Stimulated activated naive CD8-positive, alpha-beta T cell treated with anti-CD3 and anti-CD28 coated beads, Interleukin-15, Interleukin-2, amounts not matched to agents 100 ng/mL and 50 ng/mL, for 24 hours (primary cell): ENCODE results near the gene CUBN.
A peak's percentile ranks its signal among the peaks of the same experiment; 100 is the strongest.

Source experiments
- H3K27ac Mint-ChIP-seq: one replicate; pipeline ENCODE4 v1.8.0; 2021; ENCODE audit warnings: mild to moderate bottlenecking, mixed read lengths
- H3K27me3 Mint-ChIP-seq: one replicate; pipeline ENCODE4 v1.8.0; 2021; ENCODE audit warnings: mixed read lengths
- H3K36me3 Mint-ChIP-seq: one replicate; pipeline ENCODE4 v1.8.0; 2021; ENCODE audit warnings: low read depth, mixed read lengths
- H3K4me1 Mint-ChIP-seq: one replicate; pipeline ENCODE4 v1.8.0; 2021; ENCODE audit warnings: low read depth, mixed read lengths
- H3K4me3 Mint-ChIP-seq: one replicate; pipeline ENCODE4 v1.8.0; 2021; ENCODE audit warnings: mild to moderate bottlenecking, mixed read lengths
- H3K9me3 Mint-ChIP-seq: one replicate; pipeline ENCODE4 v1.8.0; 2021; ENCODE audit warnings: mixed read lengths

CUBN gene

GRCh38 chr10:16811765-16812164 lies 317.8 kb downstream of the CUBN start:
- no peaks in the 10 kb centered on the region for H3K9me3 Mint-ChIP-seq
- H3K27ac Mint-ChIP-seq: peak overlapping the region; percentile 9
- H3K4me1 Mint-ChIP-seq: peaks cover 31% of the 10 kb centered on the region
- H3K36me3 Mint-ChIP-seq: peaks cover 24% of the 10 kb centered on the region
- no peak overlapping the region for H3K4me3 Mint-ChIP-seq
- H3K27me3 Mint-ChIP-seq: no peaks in the 10 kb centered on the region

- peaks cover 29% of the 10 kb centered on the region for H3K4me1 Mint-ChIP-seq
- H3K4me3 Mint-ChIP-seq: no peak overlapping the region
- H3K27me3 Mint-ChIP-seq: no peaks in the 10 kb centered on the region
- H3K9me3 Mint-ChIP-seq: no peaks in the 10 kb centered on the region
- H3K27ac Mint-ChIP-seq: no peak overlapping the region
- H3K36me3 Mint-ChIP-seq: peaks cover 24% of the 10 kb centered on the region
Observed at GRCh38 chr10:16811292-16811691, 318.3 kb downstream of the CUBN start.

- Mint-ChIP-seq H3K4me3 (no peak overlapping the region), H3K9me3 (peaks cover 3% of the 10 kb centered on the region), H3K36me3 (peaks cover 20% of the 10 kb centered on the region), H3K27me3 (no peaks in the 10 kb centered on the region), H3K27ac (no peak overlapping the region), H3K4me1 (peaks cover 13% of the 10 kb centered on the region)
Observed at GRCh38 chr10:16809074-16809718, 320.4 kb downstream of the CUBN start.

GRCh38 chr10:16804123-16804522 lies 325.5 kb downstream of the CUBN start:
- no peak overlapping the region for H3K4me3 Mint-ChIP-seq
- H3K27me3 Mint-ChIP-seq: no peaks in the 10 kb centered on the region
- H3K9me3 Mint-ChIP-seq: peaks cover 3% of the 10 kb centered on the region
- no peak overlapping the region for H3K27ac Mint-ChIP-seq
- peaks cover 33% of the 10 kb centered on the region for H3K4me1 Mint-ChIP-seq
- H3K36me3 Mint-ChIP-seq: peaks cover 20% of the 10 kb centered on the region

- peaks cover 22% of the 10 kb centered on the region for H3K36me3 Mint-ChIP-seq
- H3K27me3 Mint-ChIP-seq: no peaks in the 10 kb centered on the region
- H3K4me3 Mint-ChIP-seq: no peak overlapping the region
- no peak overlapping the region for H3K27ac Mint-ChIP-seq
- peaks cover 6% of the 10 kb centered on the region for H3K9me3 Mint-ChIP-seq
- peaks cover 40% of the 10 kb centered on the region for H3K4me1 Mint-ChIP-seq
Observed at GRCh38 chr10:16803464-16803863, 326.1 kb downstream of the CUBN start.

GRCh38 chr10:16799621-16800020 lies 330.0 kb downstream of the CUBN start:
- Mint-ChIP-seq H3K27ac (peak overlapping the region; percentile 73), H3K36me3 (peaks cover 33% of the 10 kb centered on the region)

GRCh38 chr10:16798571-16798970 lies 331.0 kb downstream of the CUBN start:
- Mint-ChIP-seq H3K4me3 (no peak overlapping the region), H3K4me1 (peaks cover 42% of the 10 kb centered on the region), H3K36me3 (peaks cover 34% of the 10 kb centered on the region), H3K27me3 (no peaks in the 10 kb centered on the region), H3K9me3 (peaks cover 5% of the 10 kb centered on the region), H3K27ac (no peak overlapping the region)

More at GRCh38 chr10:16799621-16800020, 330.0 kb downstream of the CUBN start:
- peaks cover 8% of the 10 kb centered on the region for H3K9me3 Mint-ChIP-seq
- H3K4me3 Mint-ChIP-seq: peak overlapping the region; percentile 33
- H3K4me1 Mint-ChIP-seq: peaks cover 46% of the 10 kb centered on the region
- no peaks in the 10 kb centered on the region for H3K27me3 Mint-ChIP-seq

GRCh38 chr10:16795410-16796073 lies 334.1 kb downstream of the CUBN start:
- peaks cover 27% of the 10 kb centered on the region for H3K4me1 Mint-ChIP-seq
- H3K27me3 Mint-ChIP-seq: no peaks in the 10 kb centered on the region
- no peak overlapping the region for H3K4me3 Mint-ChIP-seq
- no peak overlapping the region for H3K27ac Mint-ChIP-seq
- H3K9me3 Mint-ChIP-seq: peaks cover 5% of the 10 kb centered on the region
- H3K36me3 Mint-ChIP-seq: peaks cover 52% of the 10 kb centered on the region

- peaks cover 15% of the 10 kb centered on the region for H3K4me1 Mint-ChIP-seq
- no peak overlapping the region for H3K27ac Mint-ChIP-seq
- no peaks in the 10 kb centered on the region for H3K27me3 Mint-ChIP-seq
- peaks cover 5% of the 10 kb centered on the region for H3K9me3 Mint-ChIP-seq
- peaks cover 56% of the 10 kb centered on the region for H3K36me3 Mint-ChIP-seq
- H3K4me3 Mint-ChIP-seq: no peak overlapping the region
Observed at GRCh38 chr10:16794005-16794404, 335.6 kb downstream of the CUBN start.

GRCh38 chr10:16792675-16793074 lies 336.9 kb downstream of the CUBN start:
- H3K4me3 Mint-ChIP-seq: no peak overlapping the region
- peaks cover 20% of the 10 kb centered on the region for H3K4me1 Mint-ChIP-seq
- no peaks in the 10 kb centered on the region for H3K9me3 Mint-ChIP-seq
- peaks cover 60% of the 10 kb centered on the region for H3K36me3 Mint-ChIP-seq
- no peaks in the 10 kb centered on the region for H3K27me3 Mint-ChIP-seq
- no peak overlapping the region for H3K27ac Mint-ChIP-seq

- H3K36me3 Mint-ChIP-seq: peaks cover 55% of the 10 kb centered on the region
- no peaks in the 10 kb centered on the region for H3K27me3 Mint-ChIP-seq
- no peak overlapping the region for H3K27ac Mint-ChIP-seq
Observed at GRCh38 chr10:16789765-16790164, 339.8 kb downstream of the CUBN start.

GRCh38 chr10:16789261-16789660 lies 340.4 kb downstream of the CUBN start:
- Mint-ChIP-seq H3K9me3 (peaks cover 5% of the 10 kb centered on the region), H3K36me3 (peaks cover 55% of the 10 kb centered on the region), H3K4me3 (no peak overlapping the region), H3K27me3 (no peaks in the 10 kb centered on the region), H3K27ac (no peak overlapping the region), H3K4me1 (peaks cover 24% of the 10 kb centered on the region)

More at GRCh38 chr10:16789765-16790164, 339.8 kb downstream of the CUBN start:
- Mint-ChIP-seq H3K4me3 (no peak overlapping the region), H3K4me1 (peaks cover 24% of the 10 kb centered on the region), H3K9me3 (peaks cover 3% of the 10 kb centered on the region)

- Mint-ChIP-seq H3K27ac (no peak overlapping the region), H3K4me1 (peaks cover 24% of the 10 kb centered on the region), H3K27me3 (no peaks in the 10 kb centered on the region), H3K9me3 (peaks cover 5% of the 10 kb centered on the region), H3K4me3 (no peak overlapping the region), H3K36me3 (peaks cover 51% of the 10 kb centered on the region)
Observed at GRCh38 chr10:16788778-16789177, 340.8 kb downstream of the CUBN start.

GRCh38 chr10:16788125-16788524 lies 341.5 kb downstream of the CUBN start:
- Mint-ChIP-seq H3K36me3 (peaks cover 44% of the 10 kb centered on the region), H3K9me3 (peaks cover 5% of the 10 kb centered on the region), H3K27me3 (no peaks in the 10 kb centered on the region), H3K27ac (peak overlapping the region; percentile 84), H3K4me3 (peak overlapping the region; percentile 50), H3K4me1 (peaks cover 24% of the 10 kb centered on the region)

- Mint-ChIP-seq H3K27me3 (no peaks in the 10 kb centered on the region), H3K36me3 (peaks cover 39% of the 10 kb centered on the region), H3K27ac (peak overlapping the region; percentile 84), H3K9me3 (peaks cover 5% of the 10 kb centered on the region), H3K4me1 (peaks cover 24% of the 10 kb centered on the region), H3K4me3 (peak overlapping the region; percentile 50)
Observed at GRCh38 chr10:16787361-16787791, 342.2 kb downstream of the CUBN start.
